ENCODE results near the gene ZC3H12D.
"Not testable (repeated sequence)": the region's sequence is repeated elsewhere in the genome, so short reads cannot be mapped to it uniquely, and the experiment has no call there.

ZC3H12D gene

GRCh38 chr6:149459761-149460160, 25.1 kb downstream of the ZC3H12D start:
- DNase-seq (ENCODE audit: low read depth in 2 of 3, low spot score in 1 of 3): no peak

GRCh38 chr6:149458806-149459205, 26.0 kb downstream of the ZC3H12D start:
- DNase-seq (ENCODE audit: low read depth in 2 of 3, low spot score in 1 of 3): no peak

- DNase-seq (ENCODE audit: low read depth in 2 of 3, low spot score in 1 of 3): no peak
These were observed 26.6 kb downstream of the ZC3H12D start for GRCh38 chr6:149458196-149458595.

GRCh38 chr6:149457316-149457884, 27.4 kb downstream of the ZC3H12D start:
- DNase-seq (ENCODE audit: low read depth in 2 of 3, low spot score in 1 of 3): no peak

- no peak for DNase-seq (ENCODE audit: low read depth in 2 of 3, low spot score in 1 of 3)
These were observed 28.3 kb downstream of the ZC3H12D start for GRCh38 chr6:149456311-149457021.

- no peak for DNase-seq (ENCODE audit: low read depth in 2 of 3, low spot score in 1 of 3)
These were observed 29.6 kb downstream of the ZC3H12D start for GRCh38 chr6:149455031-149455732.

GRCh38 chr6:149454346-149454848, 30.4 kb downstream of the ZC3H12D start:
- DNase-seq (ENCODE audit: low read depth in 2 of 3, low spot score in 1 of 3): no peak

GRCh38 chr6:149453597-149454345, 31.0 kb downstream of the ZC3H12D start:
- no peak for DNase-seq (ENCODE audit: low read depth in 2 of 3, low spot score in 1 of 3)

- no peak for DNase-seq (ENCODE audit: low read depth in 2 of 3, low spot score in 1 of 3)
These were observed 32.5 kb downstream of the ZC3H12D start for GRCh38 chr6:149452037-149452939.

GRCh38 chr6:149451376-149452036, 33.3 kb downstream of the ZC3H12D start:
- DNase-seq (ENCODE audit: low read depth in 2 of 3, low spot score in 1 of 3): no peak

GRCh38 chr6:149450679-149451375, 34.0 kb downstream of the ZC3H12D start:
- no peak for DNase-seq (ENCODE audit: low read depth in 2 of 3, low spot score in 1 of 3)

- DNase-seq (ENCODE audit: low read depth in 2 of 3, low spot score in 1 of 3): no peak
These were observed 34.8 kb downstream of the ZC3H12D start for GRCh38 chr6:149449831-149450678.

GRCh38 chr6:149448821-149449453, 35.9 kb downstream of the ZC3H12D start:
- DNase-seq (ENCODE audit: low read depth in 2 of 3, low spot score in 1 of 3): no peak

- DNase-seq (ENCODE audit: low read depth in 2 of 3, low spot score in 1 of 3): no peak
These were observed 37.9 kb downstream of the ZC3H12D start for GRCh38 chr6:149446791-149447376.

- no peak for DNase-seq (ENCODE audit: low read depth in 2 of 3, low spot score in 1 of 3)
These were observed 39.2 kb downstream of the ZC3H12D start for GRCh38 chr6:149445573-149445972.

GRCh38 chr6:149445095-149445466, 39.7 kb downstream of the ZC3H12D start:
- DNase-seq (ENCODE audit: low read depth in 2 of 3, low spot score in 1 of 3): no peak

- not testable (repeated sequence) for DNase-seq (ENCODE audit: low read depth in 2 of 3, low spot score in 1 of 3)
These were observed 40.3 kb downstream of the ZC3H12D start for GRCh38 chr6:149444360-149445094.
